Measurements from ENCODE around the gene SOCS3. TPM values are rescaled to one million over a fixed set of nuclear protein-coding genes. Genes with fewer than 3 reads are reported as not detected.

The SOCS3 gene
- total and polyA plus RNA-seq, 10 of the 15 experiments (the other 5 are each of a cell fraction or from before 2014, with no cell fraction given) = 0.05 to 3.9 (median 1.0) TPM

GRCh38 chr17:78395155-78395554 is 35.3 kb upstream of the SOCS3 start:
- no peak for DNase-seq (ENCODE audit: low read depth, low spot score)
- H3K4me1 ChIP-seq (ENCODE audit: control insufficient read depth, insufficient read depth, low read length) = peaks cover 18% of the 10 kb centered on the region
- CTCF ChIA-PET = no interaction called here
- no peak overlapping the region for H3K27ac ChIP-seq (ENCODE audit: control insufficient read depth, insufficient read depth)
- H3K4me3 ChIP-seq = no peak overlapping the region
- peaks cover 28% of the 10 kb centered on the region for H3K79me2 ChIP-seq (ENCODE audit: control insufficient read depth, insufficient read depth, low read length)
- no peaks in the 10 kb centered on the region for H3K9me3 ChIP-seq (replicated peaks; ENCODE audit: control insufficient read depth, insufficient read depth, low read length)
- SMC1A ChIA-PET (ENCODE audit: uncharacterized antibody, unreplicated experiment) = interaction anchor here (1.3 to 1.6 kb wide), 2 partner anchors 39 to 144 kb away, joined by 3 read pairs; no protein-coding TSS in a partner anchor
- H3K9ac ChIP-seq (ENCODE audit: control insufficient read depth, insufficient read depth, low read length) = no peak overlapping the region
- H4K20me1 ChIP-seq (ENCODE audit: control insufficient read depth, insufficient read depth) = no peaks in the 10 kb centered on the region; the same call in none of the 2 replicates
- no peak overlapping the region for H2AFZ ChIP-seq (ENCODE audit: control insufficient read depth, low read depth, low read length)
- 100% methylated on average over 2 of the region's 2 CpGs for WGBS (ENCODE audit: insufficient coverage, insufficient replicate concordance, low lambda C conversion rate, missing lambda C conversion rate)
- TF ChIP-seq ZBTB40 (IDR thresholded peaks at IDR 0.05; ENCODE audit: borderline replicate concordance) (no peak), CREM (IDR thresholded peaks at IDR 0.05; ENCODE audit: low read depth) (no peak), CEBPB (IDR thresholded peaks at IDR 0.05; ENCODE audit: borderline replicate concordance in 1 of 2, low read depth in 2 of 2, low read length in 2 of 2) (no peak), CHD1 (IDR thresholded peaks at IDR 0.05; ENCODE audit: low read depth, low read length) (no peak)
- BruUV-seq (replicated peaks) = no TSS peak
- peaks cover 34 to 41% of the 10 kb centered on the region in 2 experiments for H3K36me3 ChIP-seq (ENCODE audit: control insufficient read depth in 2 of 2, insufficient read depth in 2 of 2, low read length in 1 of 2)
- in situ Hi-C loops (cut with MboI) = no loop called here
- POLR2A ChIA-PET = no interaction called here
- FAIRE-seq = no peak
- RAD21 ChIA-PET (ENCODE audit: unreplicated experiment) = no interaction called here
- ATAC-seq = no peak
- no peaks in the 10 kb centered on the region for H3K27me3 ChIP-seq (replicated peaks in 1 of 2; ENCODE audit: control insufficient read depth in 2 of 2, insufficient read depth in 2 of 2, low read length in 1 of 2)
- no peak overlapping the region for H3K4me2 ChIP-seq (ENCODE audit: control insufficient read depth, insufficient read depth)
- intact Hi-C loops (cut with micrococcal nuclease; ENCODE audit: unreplicated experiment) = no loop called here
